GM19438 (cell line): ENCODE data around the gene HTR4.

ENCODE experiments used
- ATAC-seq: cut with Tn5 transposase; IDR thresholded peaks from one replicate; pipeline ENCODE4 v1.9.1; 2021; ENCODE audit warnings: low read depth; ENCODE audit not compliant: unreplicated experiment

The HTR4 gene

DNA sequence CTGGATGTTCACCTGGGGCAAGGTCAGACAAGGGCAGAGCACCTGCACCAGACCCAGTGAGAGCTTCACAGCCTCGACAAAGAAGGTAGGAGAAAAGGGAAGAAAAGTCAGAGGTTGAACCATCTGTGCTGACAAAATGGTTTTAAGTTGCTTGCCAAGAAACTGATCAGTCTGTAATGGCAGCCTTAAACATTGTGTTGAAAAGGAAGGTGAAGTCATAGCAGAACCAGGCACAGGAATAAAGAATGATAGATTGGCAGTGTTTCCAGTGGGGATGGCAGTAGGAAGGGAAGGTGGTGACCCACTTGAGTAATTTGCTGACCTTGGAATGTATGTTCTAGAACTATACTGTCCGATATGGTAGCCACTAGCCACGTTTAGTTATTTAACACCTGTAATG is 34.2 kb downstream of the HTR4 start:
- no peak for ATAC-seq

DNA sequence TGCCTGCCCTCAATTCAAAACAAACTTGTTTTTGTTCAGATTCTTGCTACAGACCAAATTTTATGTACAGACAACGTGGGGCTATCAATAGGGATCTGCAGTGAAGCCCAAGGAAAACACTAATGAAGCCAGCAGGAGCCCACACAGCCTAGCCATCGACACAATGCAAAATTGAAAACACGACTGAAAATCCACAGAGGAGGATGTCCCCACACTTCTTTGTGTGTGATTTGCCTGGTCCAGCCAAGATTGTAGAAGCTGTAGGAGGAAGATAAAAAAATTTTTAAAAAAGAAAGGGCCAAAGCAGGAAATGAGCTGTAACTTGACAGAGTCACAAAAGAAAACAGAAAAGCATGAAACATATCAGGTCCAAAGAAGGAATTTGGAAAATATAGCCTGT is 34.8 kb downstream of the HTR4 start:
- ATAC-seq, result no peak

DNA sequence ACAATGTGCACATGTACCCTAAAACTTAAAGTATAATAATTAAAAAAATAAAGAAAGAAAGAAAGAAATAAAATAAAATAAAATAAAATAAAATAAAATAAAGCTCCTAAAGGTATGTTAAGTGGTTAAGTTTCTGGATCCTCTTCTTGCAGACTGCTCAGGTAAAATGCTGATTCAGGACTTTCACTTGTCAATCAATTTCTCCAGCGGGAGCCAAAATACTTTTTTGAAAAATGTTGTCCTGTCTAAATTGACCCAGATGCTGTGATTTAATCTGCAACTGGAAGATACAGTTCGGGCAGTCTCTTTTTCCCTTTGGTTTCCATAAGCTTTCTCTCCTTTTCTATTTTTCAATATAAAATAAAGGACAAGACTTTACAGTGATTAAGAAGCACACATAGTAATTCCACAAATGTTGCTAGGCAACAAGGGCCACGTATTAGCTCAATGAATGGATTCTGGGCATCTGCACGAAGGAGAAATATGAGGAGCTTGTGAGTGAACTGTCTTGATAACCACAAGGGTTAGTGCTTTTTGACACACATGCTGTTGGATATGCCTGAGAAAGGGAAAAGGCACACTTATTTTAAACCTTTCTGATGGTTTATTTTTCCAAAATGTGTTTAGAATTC is 38.6 kb downstream of the HTR4 start:
- ATAC-seq, result no peak

- no peak for ATAC-seq
Observed at GRCh38 chr5:148607406-148607805, 46.9 kb downstream of the HTR4 start.

- no peak for ATAC-seq
Observed at GRCh38 chr5:148606296-148606695, 48.0 kb downstream of the HTR4 start.

DNA sequence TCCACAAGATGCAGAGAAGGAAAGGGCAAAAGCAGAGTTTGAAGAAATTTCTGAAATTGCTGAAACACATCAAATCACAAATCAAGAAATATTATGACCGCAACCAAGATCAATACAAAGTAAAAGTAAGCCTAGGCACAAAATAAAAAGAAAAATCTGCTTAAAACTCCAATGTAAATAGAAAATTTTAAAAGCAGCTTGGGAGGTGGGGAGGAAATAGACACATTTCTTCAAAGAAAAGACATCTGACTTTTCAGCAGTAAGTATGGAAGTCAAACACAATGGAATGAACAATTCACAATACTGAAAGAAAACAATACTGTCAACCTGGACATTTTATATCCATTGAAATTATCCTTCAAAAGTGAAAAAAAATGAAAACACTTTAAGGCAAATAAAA is 55.1 kb downstream of the HTR4 start:
- no peak for ATAC-seq

DNA sequence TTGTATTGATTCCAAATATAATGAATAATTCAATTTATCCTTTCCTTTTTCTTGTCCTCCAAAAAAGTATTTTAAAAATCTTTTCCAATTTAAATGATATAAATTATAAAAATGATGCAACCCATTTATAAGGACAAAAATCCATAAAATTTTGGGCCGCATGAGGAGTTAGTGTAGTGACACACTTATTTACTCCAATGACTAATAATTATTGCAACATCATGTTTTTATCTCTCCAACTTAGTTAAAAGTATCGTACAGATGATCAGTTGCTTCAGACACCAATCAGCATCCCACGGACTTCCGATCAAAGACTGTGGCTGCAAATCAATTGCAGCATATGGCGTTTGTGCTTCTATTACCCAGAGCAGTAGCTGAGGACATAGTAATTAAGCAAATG is 58.6 kb downstream of the HTR4 start:
- no peak for ATAC-seq

GRCh38 chr5:148586796-148587195 is 67.5 kb downstream of the HTR4 start:
- ATAC-seq, result no peak

GRCh38 chr5:148585988-148586387 is 68.3 kb downstream of the HTR4 start:
- no peak for ATAC-seq

- no peak for ATAC-seq
Observed at GRCh38 chr5:148584103-148584502, 70.2 kb downstream of the HTR4 start.

DNA sequence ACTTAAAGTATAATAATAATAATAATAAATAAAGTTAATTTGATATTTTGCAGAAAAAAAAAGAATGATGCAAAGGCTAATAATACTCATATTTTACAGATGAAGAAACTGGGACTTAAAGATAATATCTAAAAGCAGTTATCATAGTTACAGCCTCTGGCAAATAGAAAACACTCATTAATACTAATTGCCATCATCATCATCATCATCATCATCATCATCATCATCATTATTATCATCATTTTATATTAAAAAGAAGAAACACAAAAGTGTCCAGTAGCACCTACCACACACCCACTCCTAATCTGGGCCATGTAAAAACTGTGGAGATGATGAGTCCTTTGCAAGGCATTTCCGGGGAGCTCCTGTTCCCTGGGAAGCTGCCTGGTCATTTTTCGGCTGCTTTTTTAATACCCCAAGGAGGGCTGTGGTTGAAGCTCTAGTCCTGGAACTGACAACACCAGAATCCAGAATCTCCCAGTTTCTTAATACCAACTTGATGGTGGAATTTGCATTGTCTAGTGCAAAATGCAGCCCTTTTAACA is 70.8 kb downstream of the HTR4 start:
- ATAC-seq, result no peak

- ATAC-seq, result no peak
Observed at GRCh38 chr5:148574167-148574566, 80.2 kb downstream of the HTR4 start.

GRCh38 chr5:148573374-148573773 is 81.0 kb downstream of the HTR4 start:
- no peak for ATAC-seq

- no peak for ATAC-seq
Observed at GRCh38 chr5:148569948-148570347, 84.4 kb downstream of the HTR4 start.

- ATAC-seq, result no peak
Observed at GRCh38 chr5:148565148-148565547, 89.2 kb downstream of the HTR4 start.

GRCh38 chr5:148563021-148563420 is 91.3 kb downstream of the HTR4 start:
- no peak for ATAC-seq

- ATAC-seq, result no peak
Observed at GRCh38 chr5:148561801-148562311, 92.5 kb downstream of the HTR4 start.

GRCh38 chr5:148559461-148559860 is 94.9 kb downstream of the HTR4 start:
- ATAC-seq, result no peak

DNA sequence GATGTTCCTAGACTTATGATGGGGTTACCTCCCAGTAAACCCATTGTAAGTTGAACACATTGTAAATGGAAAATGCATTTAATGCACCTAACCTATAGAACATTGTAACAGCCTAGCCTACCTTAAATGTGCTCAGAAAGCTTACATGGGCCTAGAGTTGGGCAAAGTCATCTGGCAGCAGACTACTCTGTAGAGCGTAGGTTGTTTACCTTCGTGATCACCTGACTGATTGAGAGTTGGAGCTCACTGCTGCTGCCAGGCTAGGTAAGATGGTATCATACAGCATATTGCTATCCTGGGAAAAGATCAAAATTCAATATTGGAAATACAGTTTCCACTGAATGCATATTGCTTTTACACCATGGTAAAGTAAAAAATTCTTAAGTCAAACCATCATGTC is 95.4 kb downstream of the HTR4 start:
- no peak for ATAC-seq

DNA sequence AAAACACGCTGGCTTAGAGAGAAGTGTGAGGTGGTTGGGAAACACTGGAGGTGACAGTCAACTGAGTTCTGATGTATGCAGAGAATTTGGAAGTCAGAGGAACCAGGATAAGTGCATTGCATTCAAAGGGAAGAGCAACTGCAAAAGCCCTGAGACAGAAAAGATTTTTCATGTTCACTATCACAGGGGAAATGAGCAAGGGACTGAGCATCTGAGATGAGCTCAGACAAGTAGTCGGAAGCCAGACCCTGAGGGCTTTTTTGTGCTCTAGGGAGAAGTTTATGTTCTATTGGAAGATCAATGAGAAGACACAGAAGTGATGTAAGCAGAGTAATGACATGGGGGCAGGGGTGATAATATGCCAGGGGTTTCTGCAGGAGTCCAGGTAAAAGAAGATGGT is 97.5 kb downstream of the HTR4 start:
- ATAC-seq, result no peak

GRCh38 chr5:148554621-148555020 is 99.7 kb downstream of the HTR4 start:
- ATAC-seq, result no peak

- no peak for ATAC-seq
Observed at GRCh38 chr5:148543727-148544126, 110.6 kb downstream of the HTR4 start.

GRCh38 chr5:148542812-148543211 is 111.5 kb downstream of the HTR4 start:
- ATAC-seq, result no peak
